Measurements from ENCODE around the gene PITX1. TPM values are rescaled to one million over a fixed set of nuclear protein-coding genes. Genes with fewer than 3 reads are reported as not detected.
A peak's percentile ranks its signal among the peaks of the same experiment; 100 is the strongest.

PITX1 gene
- total and polyA plus RNA-seq, 9 donors, result 0.11 to 3.1 (median 0.51) TPM; not detected in 1

DNA sequence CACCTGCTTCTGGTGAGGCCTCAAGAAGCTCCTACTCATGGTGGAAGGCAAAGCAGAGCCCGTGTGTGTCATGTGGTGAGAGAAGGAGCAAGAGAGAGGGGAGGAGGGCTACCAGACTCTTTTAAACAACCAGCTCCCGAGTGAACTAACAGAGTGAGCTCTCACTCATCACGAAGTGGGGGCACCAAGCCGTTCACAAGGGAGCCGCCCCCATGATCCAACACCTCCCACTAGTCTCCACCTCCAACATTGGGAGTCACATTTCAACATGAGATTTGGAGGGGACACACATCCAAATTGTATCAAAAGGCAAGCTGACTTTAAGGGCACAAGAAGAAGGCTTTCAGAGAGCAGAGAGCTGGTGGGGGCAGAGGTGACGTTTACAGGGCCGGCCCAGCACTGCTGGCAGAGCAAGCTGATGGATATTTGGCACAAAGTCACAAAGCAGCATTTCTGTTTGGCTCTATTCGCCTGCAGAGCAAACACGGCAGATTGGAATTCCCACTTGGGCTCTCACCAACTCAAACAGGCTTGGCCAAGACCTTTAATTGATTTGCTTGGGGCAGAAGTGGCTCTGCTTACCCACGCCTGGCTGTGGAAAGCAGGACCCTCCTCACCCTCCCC lies 20.0 kb downstream of the PITX1 start:
- H3K27ac ChIP-seq, result no peak overlapping the region
- intact Hi-C loops (cut with DNase I), result no loop called here
- WGBS, 3 donors, result 33 to 38% (median 34%) methylated on average over 10 of the region's 10 CpGs

DNA sequence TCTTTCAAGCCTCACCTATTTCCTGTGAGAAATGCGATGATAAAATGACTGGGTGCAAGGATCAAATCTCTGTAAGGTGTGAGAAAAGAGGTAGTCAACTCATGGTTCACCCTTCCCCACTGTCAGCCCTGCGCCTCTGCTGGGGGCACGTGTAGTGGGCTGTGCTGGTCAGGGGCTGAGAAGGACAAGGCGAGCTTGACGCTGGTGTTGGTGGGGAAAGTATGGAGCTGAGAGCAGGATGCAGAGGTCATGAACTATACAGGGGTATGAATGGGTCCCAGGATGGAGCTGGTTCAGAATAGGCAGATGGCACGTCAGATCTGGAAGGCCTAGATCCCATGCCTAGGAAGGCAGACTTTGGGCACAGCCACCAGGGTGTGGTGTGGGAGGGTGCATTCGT lies 20.6 kb downstream of the PITX1 start:
- intact Hi-C loops (cut with DNase I), result no loop called here
- H3K4me1 ChIP-seq (ENCODE audit: insufficient read depth), result no peaks in the 10 kb centered on the region
- DNase-seq, result peak in 1 of 5 donors; percentile 5
- H3K9me3 ChIP-seq, result no peaks in the 10 kb centered on the region
- no peaks in the 10 kb centered on the region for H3K27me3 ChIP-seq
- TF ChIP-seq POLR2A (IDR thresholded peaks at IDR 0.05), result no peak
- TF ChIP-seq, protein P1, sequence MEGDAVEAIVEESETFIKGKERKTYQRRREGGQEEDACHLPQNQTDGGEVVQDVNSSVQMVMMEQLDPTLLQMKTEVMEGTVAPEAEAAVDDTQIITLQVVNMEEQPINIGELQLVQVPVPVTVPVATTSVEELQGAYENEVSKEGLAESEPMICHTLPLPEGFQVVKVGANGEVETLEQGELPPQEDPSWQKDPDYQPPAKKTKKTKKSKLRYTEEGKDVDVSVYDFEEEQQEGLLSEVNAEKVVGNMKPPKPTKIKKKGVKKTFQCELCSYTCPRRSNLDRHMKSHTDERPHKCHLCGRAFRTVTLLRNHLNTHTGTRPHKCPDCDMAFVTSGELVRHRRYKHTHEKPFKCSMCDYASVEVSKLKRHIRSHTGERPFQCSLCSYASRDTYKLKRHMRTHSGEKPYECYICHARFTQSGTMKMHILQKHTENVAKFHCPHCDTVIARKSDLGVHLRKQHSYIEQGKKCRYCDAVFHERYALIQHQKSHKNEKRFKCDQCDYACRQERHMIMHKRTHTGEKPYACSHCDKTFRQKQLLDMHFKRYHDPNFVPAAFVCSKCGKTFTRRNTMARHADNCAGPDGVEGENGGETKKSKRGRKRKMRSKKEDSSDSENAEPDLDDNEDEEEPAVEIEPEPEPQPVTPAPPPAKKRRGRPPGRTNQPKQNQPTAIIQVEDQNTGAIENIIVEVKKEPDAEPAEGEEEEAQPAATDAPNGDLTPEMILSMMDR (IDR thresholded peaks at IDR 0.05), result no peak
- no peak for TF ChIP-seq EP300 (IDR thresholded peaks at IDR 0.05)
- WGBS, 3 donors, result 91 to 94% (median 92%) methylated on average over 7 of the region's 7 CpGs
- no peaks in the 10 kb centered on the region for H3K36me3 ChIP-seq
- H3K27ac ChIP-seq, result no peak overlapping the region
- H3K4me3 ChIP-seq, result no peak overlapping the region

More for the DNA sequence above, 20.0 kb downstream of the PITX1 start:
- Histone ChIP-seq H3K4me1 (ENCODE audit: insufficient read depth) (no peaks in the 10 kb centered on the region), H3K36me3 (no peaks in the 10 kb centered on the region), H3K4me3 (no peak overlapping the region), H3K9me3 (no peaks in the 10 kb centered on the region), H3K27me3 (no peaks in the 10 kb centered on the region)
- TF ChIP-seq EP300 (IDR thresholded peaks at IDR 0.05), result no peak
- no peak for TF ChIP-seq POLR2A (IDR thresholded peaks at IDR 0.05)
- peak in 1 of 5 donors; percentile 7 for DNase-seq

DNA sequence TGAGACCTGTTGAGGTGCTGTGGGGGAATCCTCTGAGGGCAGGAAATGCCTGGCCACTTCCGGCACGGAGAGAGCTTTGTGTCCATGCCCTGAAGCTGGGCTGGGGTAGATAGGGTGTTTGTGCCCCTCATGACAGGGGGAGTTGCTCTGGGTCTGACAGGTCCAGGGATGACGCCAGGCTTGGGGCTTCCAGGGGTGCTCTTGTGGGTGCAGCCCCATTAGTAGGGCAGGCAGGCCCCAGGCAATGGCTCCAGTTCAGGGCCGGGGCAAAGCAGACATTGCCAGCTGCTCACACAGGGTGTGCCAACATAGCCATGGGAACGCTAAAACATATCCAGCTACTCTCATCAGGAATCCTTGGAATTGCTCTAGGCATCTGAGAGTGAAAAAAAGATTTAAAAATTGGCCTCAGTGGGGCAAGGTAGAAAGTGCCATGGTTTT lies 21.1 kb downstream of the PITX1 start:
- H3K27me3 ChIP-seq, result no peaks in the 10 kb centered on the region
- no peak overlapping the region for H3K4me3 ChIP-seq
- no peaks in the 10 kb centered on the region for H3K4me1 ChIP-seq (ENCODE audit: insufficient read depth)
- no peaks in the 10 kb centered on the region for H3K9me3 ChIP-seq
- intact Hi-C loops (cut with DNase I), result no loop called here
- TF ChIP-seq POLR2A (IDR thresholded peaks at IDR 0.05) (no peak), EP300 (IDR thresholded peaks at IDR 0.05) (no peak)
- TF ChIP-seq, protein P1 (IDR thresholded peaks at IDR 0.05), result no peak
- DNase-seq, result peak in 1 of 5 donors; percentile 21
- H3K27ac ChIP-seq, result no peak overlapping the region
- H3K36me3 ChIP-seq, result no peaks in the 10 kb centered on the region
- WGBS, 3 donors, result 69 to 78% (median 75%) methylated on average over 5 of the region's 5 CpGs

DNA sequence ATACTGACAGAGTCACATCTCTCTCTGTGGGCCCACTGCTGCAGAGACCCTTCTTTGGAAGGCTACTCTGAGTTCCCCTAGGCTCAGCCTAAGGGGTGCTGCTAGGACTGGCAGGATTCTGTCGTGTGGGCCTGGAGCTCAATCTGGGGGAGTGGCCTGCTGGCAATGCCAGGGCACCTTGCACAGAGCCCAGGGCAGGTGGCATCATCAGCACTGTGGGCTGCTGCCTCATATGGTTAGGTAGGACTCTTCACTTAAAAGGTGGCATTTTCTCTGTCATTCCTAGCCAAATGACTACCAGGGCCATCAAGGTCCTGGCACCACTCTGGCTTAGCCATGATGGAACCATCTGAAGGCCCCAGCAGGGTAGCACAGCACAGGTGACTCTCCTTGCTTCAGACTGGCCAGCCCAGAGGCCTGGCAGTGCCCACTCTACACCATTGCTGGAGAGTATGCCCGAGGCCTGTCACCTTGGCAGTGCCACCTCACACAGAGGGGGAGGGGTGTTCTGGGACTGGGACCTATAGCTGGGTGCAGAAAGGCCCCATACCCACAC lies 21.9 kb downstream of the PITX1 start:
- H3K27me3 ChIP-seq, result no peaks in the 10 kb centered on the region
- TF ChIP-seq, protein P1 (IDR thresholded peaks at IDR 0.05), result no peak
- TF ChIP-seq EP300 (IDR thresholded peaks at IDR 0.05) (no peak), POLR2A (IDR thresholded peaks at IDR 0.05) (no peak)
- H3K36me3 ChIP-seq, result no peaks in the 10 kb centered on the region
- DNase-seq, result peak in 1 of 5 donors; percentile 13
- no peaks in the 10 kb centered on the region for H3K4me1 ChIP-seq (ENCODE audit: insufficient read depth)
- H3K27ac ChIP-seq, result no peak overlapping the region
- intact Hi-C loops (cut with DNase I), result no loop called here
- no peak overlapping the region for H3K4me3 ChIP-seq
- 82 to 90% (median 88%) methylated on average over 2 of the region's 2 CpGs for WGBS, 3 donors
- H3K9me3 ChIP-seq, result no peaks in the 10 kb centered on the region

Measured in ovary (tissue), 9 donors.